22Rv1 (cell line): ENCODE measurements around the gene RACGAP1.

Source experiments
- CTCF ChIP-seq: fragments of 450-650 bp; IDR thresholded peaks from 2 replicates; pipeline ENCODE4 v1.5.1; 2017; ENCODE audit warnings: mild to moderate bottlenecking
- ZFX ChIP-seq: fragments of 450-650 bp; IDR thresholded peaks from 2 replicates; pipeline ENCODE4 v1.6.1; 2017; ENCODE audit warnings: antibody characterized with exemption, borderline replicate concordance

- TF ChIP-seq CTCF (no peak), ZFX (no peak)
Observed at GRCh38 chr12:50053583-50053982, 28.3 kb upstream of the RACGAP1 start.
